Activated CD8-positive, alpha-beta memory T cell treated with anti-CD3 and anti-CD28 coated beads, Interleukin-2, amount 50 U/mL, for 24 hours (primary cell): ENCODE results near the gene FEM1A.

ENCODE experiments used
- DNase-seq: peaks from one replicate; pipeline ENCODE4 v3.0.0-alpha.2; 2020; ENCODE audit errors: extremely low read depth

The FEM1A gene

DNA sequence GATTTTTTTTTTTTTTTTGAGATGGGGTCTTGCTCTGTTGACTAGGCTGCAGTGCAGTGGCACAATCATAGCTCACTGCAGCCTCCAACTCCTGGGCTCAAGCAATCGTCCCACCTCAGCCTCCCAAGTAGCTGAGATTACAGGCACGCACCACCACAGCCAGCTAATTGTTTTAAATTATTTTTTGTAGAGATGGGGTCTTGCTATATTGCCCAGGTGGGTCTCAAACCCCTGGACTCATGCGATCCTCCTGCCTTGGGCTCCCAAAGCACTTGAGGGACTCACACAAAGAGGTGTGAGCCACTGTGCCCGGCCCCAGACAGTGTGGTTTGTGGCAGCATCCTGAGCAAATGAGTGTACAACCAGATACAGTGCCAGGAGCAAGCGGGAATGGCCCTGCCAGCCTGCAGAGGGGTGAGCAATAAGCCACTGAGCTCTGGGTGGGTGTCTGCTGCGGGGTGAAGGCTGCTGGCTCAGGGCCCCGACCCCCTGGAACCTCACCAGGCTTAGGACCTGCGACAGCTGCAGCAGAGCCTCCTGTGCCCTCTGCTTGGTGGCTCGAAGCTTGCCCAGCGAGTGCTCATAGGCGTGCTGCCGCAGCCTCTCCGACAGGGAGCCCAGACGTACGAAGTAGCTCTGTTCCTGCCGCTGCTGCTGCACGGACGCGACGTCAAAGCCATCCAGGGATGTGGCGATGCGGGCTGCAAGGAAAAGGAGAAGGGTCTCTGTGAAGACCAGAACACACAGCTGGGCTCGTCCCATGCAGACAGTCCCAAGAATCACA is 55.8 kb downstream of the FEM1A start:
- no peak for DNase-seq

DNA sequence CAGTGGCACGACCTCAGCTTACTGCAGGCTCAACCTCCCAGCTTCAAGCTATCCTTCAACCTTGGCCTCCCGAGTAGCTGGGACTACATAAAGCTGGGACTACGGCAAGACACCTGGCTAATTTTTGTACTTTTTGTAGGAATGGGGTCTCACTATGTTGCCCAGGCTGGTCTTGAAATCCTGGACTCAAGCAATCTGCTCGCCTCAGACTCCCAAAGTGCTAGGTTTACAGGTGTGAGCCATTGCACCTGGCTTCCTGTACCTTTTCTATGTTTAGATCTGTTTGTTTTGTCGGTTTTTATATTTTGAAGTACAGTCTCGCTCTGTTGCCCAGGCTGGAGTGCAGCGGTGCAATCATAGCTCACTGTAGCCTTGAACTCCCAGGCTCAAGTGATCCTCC is 57.5 kb downstream of the FEM1A start:
- DNase-seq: no peak
